ENCODE data around the gene IGSF6. TPM values are rescaled to one million over a fixed set of nuclear protein-coding genes. Genes with fewer than 3 reads are reported as not detected.

Gene IGSF6
- total and polyA plus RNA-seq, 2 experiments from 2014 or later, result 0.14 TPM; not detected in 1

GRCh38 chr16:21656795-21657768, 4.7 kb upstream of the IGSF6 start:
- Histone ChIP-seq H3K9me3 (ENCODE audit: low read depth) (no peaks in the 10 kb centered on the region), H4K20me1 (ENCODE audit: insufficient read depth) (no peaks in the 10 kb centered on the region), H2AFZ (no peak overlapping the region), H3K4me1 (ENCODE audit: insufficient read depth) (0 out of 2 replicates have a peak, but pooled peaks cover 6% of the 10 kb centered on the region), H3K79me2 (ENCODE audit: insufficient read depth) (peaks cover 43% of the 10 kb centered on the region), H3K4me3 (no peak overlapping the region), H3K9ac (no peak overlapping the region), H3K9me2 (ENCODE audit: insufficient read depth) (no peaks in the 10 kb centered on the region), H3K27ac (no peak overlapping the region), H3K36me3 (ENCODE audit: low read depth) (peaks cover 19% of the 10 kb centered on the region; the same call in 1 of the 2 replicates), H3K4me2 (ENCODE audit: unreplicated experiment) (peak overlapping the region; percentile 50), H3F3A (ENCODE audit: insufficient read depth) (peaks cover 31% of the 10 kb centered on the region), H3K27me3 (replicated peaks; ENCODE audit: insufficient read depth) (no peaks in the 10 kb centered on the region)
- in situ Hi-C loops (cut with MboI), result loop anchor here (5.0 kb wide), 1 partner anchor 45 kb away; no protein-coding TSS in a partner anchor
- no peak for TF ChIP-seq EZH2phosphoT487 (IDR thresholded peaks at IDR 0.05; ENCODE audit: insufficient read depth, low read depth)
- no peak for TF ChIP-seq EZH2 (IDR thresholded peaks at IDR 0.05; ENCODE audit: insufficient read depth, poor library complexity, severe bottlenecking)
- DNase-seq, result peak; percentile 76
- WGBS, 2 experiments (ENCODE audit: low coverage in 1 of 2, low lambda C conversion rate in 2 of 2, missing lambda C conversion rate in 2 of 2), result 27 to 29% methylated on average over 4 of the region's 4 CpGs

- no peaks in the 10 kb centered on the region for H3K9me3 ChIP-seq (ENCODE audit: low read depth)
- no peaks in the 10 kb centered on the region for H3K9me2 ChIP-seq (ENCODE audit: insufficient read depth)
- H3K9ac ChIP-seq, result no peak overlapping the region
- TF ChIP-seq EZH2 (IDR thresholded peaks at IDR 0.05; ENCODE audit: insufficient read depth, poor library complexity, severe bottlenecking), result no peak
- no peak for TF ChIP-seq EZH2phosphoT487 (IDR thresholded peaks at IDR 0.05; ENCODE audit: insufficient read depth, low read depth)
- in situ Hi-C loops (cut with MboI), result loop anchor here (5.0 kb wide), 1 partner anchor 47 kb away; no protein-coding TSS in a partner anchor
- 68 to 76% methylated on average over 2 of the region's 2 CpGs for whole genome bisulfite sequencing, 2 experiments (ENCODE audit: low coverage in 1 of 2, low lambda C conversion rate in 2 of 2, missing lambda C conversion rate in 2 of 2)
- H3K4me1 ChIP-seq (ENCODE audit: insufficient read depth), result 0 out of 2 replicates have a peak, but pooled peaks cover 6% of the 10 kb centered on the region
- peaks cover 29% of the 10 kb centered on the region; the same call in 1 of the 2 replicates for H3F3A ChIP-seq (ENCODE audit: insufficient read depth)
- no peak overlapping the region for H3K27ac ChIP-seq
- H2AFZ ChIP-seq, result no peak overlapping the region
- peaks cover 19% of the 10 kb centered on the region; the same call in 1 of the 2 replicates for H3K36me3 ChIP-seq (ENCODE audit: low read depth)
- H3K4me2 ChIP-seq (ENCODE audit: unreplicated experiment), result no peak overlapping the region
- H4K20me1 ChIP-seq (ENCODE audit: insufficient read depth), result no peaks in the 10 kb centered on the region
- DNase-seq, result no peak
- no peak overlapping the region for H3K4me3 ChIP-seq
- H3K79me2 ChIP-seq (ENCODE audit: insufficient read depth), result peaks cover 65% of the 10 kb centered on the region
- H3K27me3 ChIP-seq (replicated peaks; ENCODE audit: insufficient read depth), result no peaks in the 10 kb centered on the region
Observed at GRCh38 chr16:21654881-21655280, 2.5 kb upstream of the IGSF6 start.

GRCh38 chr16:21654466-21654865, 2.1 kb upstream of the IGSF6 start:
- no peak for DNase-seq
- H3K36me3 ChIP-seq (ENCODE audit: low read depth), result peaks cover 19% of the 10 kb centered on the region; the same call in 1 of the 2 replicates
- H3K4me1 ChIP-seq (ENCODE audit: insufficient read depth), result 0 out of 2 replicates have a peak, but pooled peaks cover 6% of the 10 kb centered on the region
- H2AFZ ChIP-seq, result no peak overlapping the region
- H3K4me3 ChIP-seq, result no peak overlapping the region
- no peak overlapping the region for H3K4me2 ChIP-seq (ENCODE audit: unreplicated experiment)
- TF ChIP-seq EZH2 (IDR thresholded peaks at IDR 0.05; ENCODE audit: insufficient read depth, poor library complexity, severe bottlenecking), result no peak
- no peak for TF ChIP-seq EZH2phosphoT487 (IDR thresholded peaks at IDR 0.05; ENCODE audit: insufficient read depth, low read depth)
- H3K9ac ChIP-seq, result no peak overlapping the region
- no peaks in the 10 kb centered on the region for H3K9me3 ChIP-seq (ENCODE audit: low read depth)
- H3K27me3 ChIP-seq (replicated peaks; ENCODE audit: insufficient read depth), result no peaks in the 10 kb centered on the region
- peaks cover 26% of the 10 kb centered on the region; the same call in 1 of the 2 replicates for H3F3A ChIP-seq (ENCODE audit: insufficient read depth)
- H3K79me2 ChIP-seq (ENCODE audit: insufficient read depth), result peaks cover 69% of the 10 kb centered on the region
- WGBS, 2 experiments (ENCODE audit: low coverage in 1 of 2, low lambda C conversion rate in 2 of 2, missing lambda C conversion rate in 2 of 2), result 53 to 68% methylated on average over 1 of the region's 1 CpG
- no peaks in the 10 kb centered on the region for H3K9me2 ChIP-seq (ENCODE audit: insufficient read depth)
- in situ Hi-C loops (cut with MboI), result no loop called here
- H3K27ac ChIP-seq, result no peak overlapping the region
- no peaks in the 10 kb centered on the region for H4K20me1 ChIP-seq (ENCODE audit: insufficient read depth)

GRCh38 chr16:21653571-21653970, 1.2 kb upstream of the IGSF6 start:
- Histone ChIP-seq H3K9ac (no peak overlapping the region), H3K79me2 (ENCODE audit: insufficient read depth) (peaks cover 78% of the 10 kb centered on the region), H3K27me3 (replicated peaks; ENCODE audit: insufficient read depth) (no peaks in the 10 kb centered on the region), H2AFZ (no peak overlapping the region), H3K27ac (no peak overlapping the region), H3K9me2 (ENCODE audit: insufficient read depth) (no peaks in the 10 kb centered on the region), H3F3A (ENCODE audit: insufficient read depth) (peaks cover 26% of the 10 kb centered on the region; the same call in 1 of the 2 replicates), H3K4me3 (no peak overlapping the region), H3K9me3 (ENCODE audit: low read depth) (no peaks in the 10 kb centered on the region), H3K36me3 (ENCODE audit: low read depth) (peaks cover 19% of the 10 kb centered on the region; the same call in 1 of the 2 replicates), H3K4me2 (ENCODE audit: unreplicated experiment) (no peak overlapping the region), H4K20me1 (ENCODE audit: insufficient read depth) (no peaks in the 10 kb centered on the region), H3K4me1 (ENCODE audit: insufficient read depth) (0 out of 2 replicates have a peak, but pooled peaks cover 6% of the 10 kb centered on the region)
- DNase-seq, result no peak
- TF ChIP-seq EZH2 (IDR thresholded peaks at IDR 0.05; ENCODE audit: insufficient read depth, poor library complexity, severe bottlenecking), result no peak
- no peak for TF ChIP-seq EZH2phosphoT487 (IDR thresholded peaks at IDR 0.05; ENCODE audit: insufficient read depth, low read depth)
- in situ Hi-C loops (cut with MboI), result no loop called here
- 74 to 80% methylated on average over 5 of the region's 5 CpGs for WGBS, 2 experiments (ENCODE audit: low coverage in 1 of 2, low lambda C conversion rate in 2 of 2, missing lambda C conversion rate in 2 of 2)
